Measurements from ENCODE around the gene RIMKLA.
A peak's percentile ranks its signal among the peaks of the same experiment; 100 is the strongest.

Gene RIMKLA

GRCh38 chr1:42380586-42381279, at the start of gene RIMKLA:
Gene RIMKLA, plus strand, starts transcription at chr1:42380792. Its CDS starts 143 bp downstream, at chr1:42380935.
- no peak for TF ChIP-seq CTCF (IDR thresholded peaks at IDR 0.05)
- Histone ChIP-seq H3K27me3 (peaks cover 0 to 40% of the 10 kb centered on the region in 2 donors), H3K4me3 (peak within 1 kb of the TSS; percentile 48 to 65), H3K36me3 (no peaks in the 10 kb centered on the region), H3K9me3 (no peaks in the 10 kb centered on the region), H3K4me1 (peaks cover 0 to 13% (median 11%) of the 10 kb centered on the region in 4 donors), H3K27ac (no peak within 1 kb of the TSS)
- intact Hi-C loops (cut with DNase I; ENCODE audit: low total_unique reads), result no loop called here
- DNase-seq, result peak in 1 of 2 donors; percentile 58

GRCh38 chr1:42332877-42333276, 47.7 kb upstream of the RIMKLA start:
- Histone ChIP-seq H3K27ac (no peak overlapping the region), H3K4me3 (no peak overlapping the region), H3K27me3 (no peaks in the 10 kb centered on the region), H3K9me3 (no peaks in the 10 kb centered on the region), H3K36me3 (no peaks in the 10 kb centered on the region), H3K4me1 (peaks cover 0 to 53% (median 12%) of the 10 kb centered on the region in 4 donors)
- DNase-seq, result no peak
- intact Hi-C loops (cut with DNase I; ENCODE audit: low total_unique reads), result loop anchor here (10.0 kb wide), 2 partner anchors 132 to 158 kb away; partner anchors contain the start of gene CCDC30
- TF ChIP-seq CTCF (IDR thresholded peaks at IDR 0.05), result no peak

GRCh38 chr1:42333662-42334239, 46.8 kb upstream of the RIMKLA start:
- intact Hi-C loops (cut with DNase I; ENCODE audit: low total_unique reads), result loop anchor here (10.0 kb wide), 2 partner anchors 131 to 159 kb away; partner anchors contain the start of gene CCDC30
- H3K4me1 ChIP-seq, result peaks cover 0 to 49% (median 11%) of the 10 kb centered on the region in 4 donors
- peak overlapping the region; percentile 83 to 98 for H3K4me3 ChIP-seq
- H3K27ac ChIP-seq, result peak overlapping the region; percentile 89 to 90
- no peak for TF ChIP-seq CTCF (IDR thresholded peaks at IDR 0.05)
- no peaks in the 10 kb centered on the region for H3K27me3 ChIP-seq
- DNase-seq, result no peak
- no peaks in the 10 kb centered on the region for H3K36me3 ChIP-seq
- no peaks in the 10 kb centered on the region for H3K9me3 ChIP-seq

- peak; percentile 34 to 72 for DNase-seq
- peak overlapping the region; percentile 83 to 98 for H3K4me3 ChIP-seq
- H3K4me1 ChIP-seq, result peaks cover 0 to 49% (median 11%) of the 10 kb centered on the region in 4 donors
- H3K36me3 ChIP-seq, result no peaks in the 10 kb centered on the region
- H3K27me3 ChIP-seq, result no peaks in the 10 kb centered on the region
- peak overlapping the region; percentile 89 to 90 for H3K27ac ChIP-seq
- intact Hi-C loops (cut with DNase I; ENCODE audit: low total_unique reads), result loop anchor here (10.0 kb wide), 2 partner anchors 130 to 160 kb away; partner anchors contain the start of gene CCDC30
- TF ChIP-seq CTCF (IDR thresholded peaks at IDR 0.05), result no peak
- no peaks in the 10 kb centered on the region for H3K9me3 ChIP-seq
Measured at GRCh38 chr1:42334240-42335049, 46.1 kb upstream of the RIMKLA start.

- peak; percentile 80 to 94 for DNase-seq
- peaks cover 0 to 44% (median 11%) of the 10 kb centered on the region in 4 donors for H3K4me1 ChIP-seq
- H3K27ac ChIP-seq, result peak within 1 kb of the TSS; percentile 89 to 90
- peak within 1 kb of the TSS; percentile 83 to 98 for H3K4me3 ChIP-seq
- peak in 1 of 2 experiments; percentile 19 for TF ChIP-seq CTCF (IDR thresholded peaks at IDR 0.05)
- intact Hi-C loops (cut with DNase I; ENCODE audit: low total_unique reads), result loop anchor here (10.0 kb wide), 2 partner anchors 130 to 160 kb away; partner anchors contain the start of gene CCDC30
- no peaks in the 10 kb centered on the region for H3K9me3 ChIP-seq
- no peaks in the 10 kb centered on the region for H3K27me3 ChIP-seq
- no peaks in the 10 kb centered on the region for H3K36me3 ChIP-seq
Measured at GRCh38 chr1:42335050-42335808, 45.4 kb upstream of the RIMKLA start, which contains the start of gene FOXJ3. Gene FOXJ3, minus strand, starts transcription at chr1:42335235. Its CDS starts 24,142 bp downstream, at chr1:42311093.
